HG02970 (cell line): ENCODE data around the gene COL24A1.
"Not testable (repeated sequence)": the region's sequence is repeated elsewhere in the genome, so short reads cannot be mapped to it uniquely, and the experiment has no call there.

Experiments used
- ATAC-seq: cut with Tn5 transposase; IDR thresholded peaks from one replicate; pipeline ENCODE4 v1.9.1; 2021; ENCODE audit warnings: mild to moderate bottlenecking, moderate library complexity, moderate number of reproducible peaks; ENCODE audit not compliant: unreplicated experiment, low FRiP score

COL24A1 gene

DNA sequence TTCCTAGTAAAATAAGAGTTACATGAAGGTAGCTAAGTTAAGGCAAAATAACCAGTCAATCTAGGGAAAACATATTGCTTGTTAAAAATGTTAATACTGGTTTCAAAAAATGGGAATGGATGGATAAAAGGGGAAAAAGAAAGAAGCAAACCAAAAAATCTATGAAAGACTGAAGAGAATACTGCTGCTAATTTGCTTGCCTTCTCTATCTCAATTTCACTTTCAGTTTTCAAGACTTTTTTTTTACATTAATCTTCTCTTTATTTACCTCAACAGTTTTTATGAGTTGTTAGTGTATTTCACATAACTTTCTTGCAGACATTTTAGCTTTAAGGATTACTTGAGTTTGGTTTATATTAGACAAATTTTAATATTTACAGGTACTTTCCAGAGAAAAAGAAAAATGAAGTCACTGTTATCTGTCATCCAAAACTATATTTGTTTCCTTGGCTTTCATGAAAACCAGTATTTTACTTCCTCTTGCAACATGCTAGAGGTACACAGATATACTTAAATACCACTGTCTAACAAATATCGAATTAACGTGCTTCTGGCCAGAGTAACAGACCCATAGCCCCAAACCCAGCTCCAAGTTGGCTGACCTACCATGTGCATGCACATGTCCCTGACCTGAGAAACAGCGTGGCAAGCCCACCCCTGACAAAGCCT lies 70.7 kb downstream of the COL24A1 start:
- ATAC-seq, result no peak

GRCh38 chr1:86084998-86085397 lies 71.6 kb downstream of the COL24A1 start:
- ATAC-seq, result no peak

GRCh38 chr1:86082183-86082582 lies 74.4 kb downstream of the COL24A1 start:
- no peak for ATAC-seq

GRCh38 chr1:86072474-86072873 lies 84.1 kb downstream of the COL24A1 start:
- not testable (repeated sequence) for ATAC-seq

DNA sequence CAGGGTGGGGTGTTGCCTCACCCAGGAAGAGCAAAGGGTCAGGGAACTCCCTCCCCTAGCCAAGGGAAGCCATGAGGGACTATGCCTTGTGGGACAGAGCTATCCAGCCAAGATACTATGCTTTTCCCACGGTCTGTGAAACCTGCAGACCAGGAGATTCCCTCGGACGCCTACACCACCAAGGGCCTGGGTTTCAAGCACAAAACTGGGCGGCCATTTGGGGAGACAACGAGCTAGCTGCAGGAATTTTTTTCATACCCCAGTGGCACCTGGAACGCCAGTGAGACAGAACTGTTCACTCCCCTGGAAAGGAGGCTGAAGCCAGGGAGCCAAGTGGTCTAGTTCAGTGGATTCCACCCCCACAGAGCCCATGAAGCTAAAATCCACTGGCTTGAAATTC lies 84.7 kb downstream of the COL24A1 start:
- ATAC-seq, result not testable (repeated sequence)

GRCh38 chr1:86069757-86070145 lies 86.8 kb downstream of the COL24A1 start:
- no peak for ATAC-seq

- no peak for ATAC-seq
Observed at GRCh38 chr1:86068841-86069756, 87.5 kb downstream of the COL24A1 start.

- no peak for ATAC-seq
Observed at GRCh38 chr1:86068271-86068721, 88.3 kb downstream of the COL24A1 start.

DNA sequence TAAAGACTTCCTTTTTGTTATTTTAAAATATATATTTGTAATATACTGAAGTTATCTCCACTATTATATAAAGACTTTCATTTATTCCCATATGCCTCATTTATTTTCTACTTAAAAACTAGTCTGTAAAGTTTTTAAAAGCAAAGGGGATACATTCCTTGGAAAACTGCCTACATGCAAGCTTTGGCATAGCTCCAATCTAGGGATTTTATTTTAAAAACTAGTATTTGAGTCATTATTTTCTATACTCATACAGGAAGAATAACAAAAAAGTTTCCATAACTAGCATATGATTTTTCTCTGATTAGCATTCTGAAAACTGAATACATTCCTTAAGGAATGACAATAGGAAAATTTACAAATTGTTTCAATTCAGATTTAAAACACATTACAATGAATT lies 88.9 kb downstream of the COL24A1 start:
- ATAC-seq, result no peak

DNA sequence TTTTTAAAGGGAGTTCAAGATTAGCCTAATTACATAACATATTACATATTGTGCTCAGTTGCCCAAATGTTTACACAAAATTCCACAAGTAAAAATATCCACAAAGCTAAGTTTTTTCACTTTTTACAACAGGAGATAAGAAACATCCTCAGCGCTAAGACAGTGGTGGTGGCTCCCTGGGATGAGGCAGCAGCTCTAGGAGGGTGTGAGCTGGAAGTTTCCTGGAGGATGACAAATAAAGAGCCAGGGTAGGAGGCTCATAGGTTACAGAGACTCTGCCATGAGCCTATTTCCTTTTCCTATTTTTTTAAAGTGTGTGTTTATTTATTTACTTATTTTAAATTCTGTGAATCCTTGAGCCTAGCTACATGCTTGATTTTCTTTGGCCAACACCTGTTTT lies 91.7 kb downstream of the COL24A1 start:
- ATAC-seq, result no peak

GRCh38 chr1:86063721-86064120 lies 92.9 kb downstream of the COL24A1 start:
- ATAC-seq, result no peak

DNA sequence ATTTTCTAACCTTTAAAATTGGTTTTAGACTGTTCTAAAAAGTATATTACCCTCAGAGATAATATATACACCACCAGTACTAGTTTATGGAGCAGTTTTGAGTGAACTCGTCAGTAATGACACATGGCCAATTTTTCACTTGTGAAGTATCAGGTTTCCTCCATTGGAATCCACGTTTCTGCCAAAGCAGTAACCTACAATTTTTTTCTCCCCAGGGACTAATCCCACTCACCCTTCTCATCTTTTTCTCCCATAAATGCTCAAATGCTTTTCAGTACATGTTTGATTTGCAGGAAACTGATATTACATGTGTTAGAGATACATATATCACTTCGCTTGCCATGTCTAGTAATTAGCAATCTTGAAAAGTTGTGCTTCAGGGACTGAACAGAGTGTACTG lies 94.1 kb downstream of the COL24A1 start:
- ATAC-seq, result no peak

DNA sequence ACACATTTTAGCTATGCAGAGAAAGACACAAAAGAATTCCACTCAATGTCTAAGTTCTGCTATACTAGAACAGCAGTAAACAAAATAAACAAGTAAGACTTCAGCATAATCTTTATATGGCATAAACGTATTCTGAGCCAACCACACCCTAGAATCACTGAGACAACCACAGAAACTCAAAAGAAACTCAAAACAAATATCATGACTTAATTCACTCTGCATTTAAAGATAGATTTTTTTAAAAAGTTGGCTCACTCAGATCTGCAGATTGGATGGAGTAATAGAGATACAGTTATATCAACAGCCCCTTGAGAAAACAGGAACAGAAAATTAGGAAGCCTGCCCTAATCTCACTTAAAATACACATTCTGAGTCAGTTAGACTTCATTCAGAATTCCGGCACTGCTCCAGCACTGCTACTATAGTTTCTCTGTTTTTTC lies 95.0 kb downstream of the COL24A1 start:
- no peak for ATAC-seq

- no peak for ATAC-seq
Observed at GRCh38 chr1:86054396-86054795, 102.2 kb downstream of the COL24A1 start.

- no peak for ATAC-seq
Observed at GRCh38 chr1:86052948-86053698, 103.4 kb downstream of the COL24A1 start.

GRCh38 chr1:86035101-86035500 lies 121.5 kb downstream of the COL24A1 start:
- ATAC-seq, result no peak

DNA sequence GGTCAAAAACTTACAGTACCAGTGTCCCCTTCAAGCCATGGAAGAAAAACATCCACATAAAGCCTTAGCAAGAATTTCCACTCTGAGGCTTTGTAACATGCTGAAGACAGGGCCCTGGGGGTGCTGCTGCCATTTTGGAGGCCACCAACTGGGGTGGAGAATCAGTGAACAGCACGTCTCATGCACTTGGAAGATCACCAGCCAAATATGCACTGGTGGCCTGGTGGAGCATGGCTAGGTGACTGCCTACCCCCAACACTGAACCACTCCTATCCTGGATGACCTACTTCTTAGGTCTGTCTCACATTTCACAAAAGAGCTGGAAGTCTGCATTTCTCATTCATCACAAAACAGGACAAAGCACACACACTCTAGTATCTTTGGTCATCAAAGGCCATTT lies 126.4 kb downstream of the COL24A1 start:
- no peak for ATAC-seq

DNA sequence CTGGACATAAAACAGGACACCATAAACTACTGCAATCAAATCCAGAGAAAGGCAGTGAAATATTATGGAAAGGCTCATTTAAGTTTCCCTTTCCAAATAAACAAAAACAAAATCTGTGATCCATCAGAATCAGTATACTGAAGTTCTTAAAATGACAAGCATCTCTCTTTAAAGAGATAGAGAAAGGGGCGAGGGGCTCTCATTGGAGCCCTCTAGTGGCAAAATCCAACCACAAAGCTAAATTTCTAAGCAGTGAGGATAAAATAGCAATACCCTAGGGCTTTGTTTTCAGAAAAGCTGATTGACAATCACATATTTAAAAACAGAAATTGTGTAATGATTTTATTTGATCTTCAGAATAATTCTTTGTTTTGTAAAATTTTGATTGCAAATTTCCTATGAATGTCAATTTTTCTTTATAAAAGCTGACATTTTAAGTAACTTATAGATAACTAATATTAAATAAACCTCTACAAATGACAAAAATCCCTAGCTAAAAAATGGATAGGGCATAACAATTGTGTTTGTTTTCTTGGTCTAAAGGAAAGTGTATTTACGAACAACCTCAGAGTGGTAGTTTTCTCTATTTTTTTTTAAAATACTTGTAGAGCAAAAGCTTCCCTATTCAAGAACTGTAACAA lies 138.2 kb downstream of the COL24A1 start:
- peak; percentile 65 for ATAC-seq

- no peak for ATAC-seq
Observed at GRCh38 chr1:86016076-86016759, 140.4 kb downstream of the COL24A1 start.

- no peak for ATAC-seq
Observed at GRCh38 chr1:86015375-86015774, 141.2 kb downstream of the COL24A1 start.
